Measurements from ENCODE around the gene IER5L.

IER5L gene

GRCh38 chr9:129160712-129161533, 17.1 kb downstream of the IER5L start:
- no peak for DNase-seq

- no peak for DNase-seq
These were observed 21.9 kb downstream of the IER5L start for GRCh38 chr9:129156163-129156562.

- DNase-seq: no peak
These were observed 23.1 kb downstream of the IER5L start for GRCh38 chr9:129154866-129155477.

GRCh38 chr9:129151469-129151868, 26.6 kb downstream of the IER5L start:
- no peak for DNase-seq

GRCh38 chr9:129150672-129151211, 27.3 kb downstream of the IER5L start:
- DNase-seq: no peak

- DNase-seq: no peak
These were observed 27.9 kb downstream of the IER5L start for GRCh38 chr9:129150122-129150521.

GRCh38 chr9:129149442-129149841, 28.6 kb downstream of the IER5L start:
- no peak for DNase-seq

GRCh38 chr9:129148463-129149204, 29.4 kb downstream of the IER5L start:
- no peak for DNase-seq

- DNase-seq: no peak
These were observed 31.6 kb downstream of the IER5L start for GRCh38 chr9:129146441-129146941.

- DNase-seq: no peak
These were observed 32.2 kb downstream of the IER5L start for GRCh38 chr9:129145841-129146292.

- DNase-seq: no peak
These were observed 32.7 kb downstream of the IER5L start for GRCh38 chr9:129145316-129145715.

GRCh38 chr9:129143031-129143927, 34.8 kb downstream of the IER5L start:
- peak; percentile 79 for DNase-seq

- no peak for DNase-seq
These were observed 35.7 kb downstream of the IER5L start for GRCh38 chr9:129142138-129142935.

GRCh38 chr9:129141066-129142041, 36.7 kb downstream of the IER5L start:
- peak; percentile 39 for DNase-seq

GRCh38 chr9:129140397-129141065, 37.5 kb downstream of the IER5L start:
- DNase-seq: peak; percentile 33

GRCh38 chr9:129139993-129140396, 38.1 kb downstream of the IER5L start:
- peak; percentile 94 for DNase-seq

- DNase-seq: peak; percentile 90
These were observed 38.6 kb downstream of the IER5L start for GRCh38 chr9:129139233-129139992.

- DNase-seq: no peak
These were observed 39.4 kb downstream of the IER5L start for GRCh38 chr9:129138476-129139232.
